HG03159 (cell line): ENCODE data around the gene CEMIP.
"Not testable (repeated sequence)": the region's sequence is repeated elsewhere in the genome, so short reads cannot be mapped to it uniquely, and the experiment has no call there.

Source experiments
- ATAC-seq: cut with Tn5 transposase; IDR thresholded peaks from one replicate; pipeline ENCODE4 v1.9.1; 2021; ENCODE audit warnings: mild to moderate bottlenecking, moderate library complexity; ENCODE audit not compliant: unreplicated experiment

The CEMIP gene

DNA sequence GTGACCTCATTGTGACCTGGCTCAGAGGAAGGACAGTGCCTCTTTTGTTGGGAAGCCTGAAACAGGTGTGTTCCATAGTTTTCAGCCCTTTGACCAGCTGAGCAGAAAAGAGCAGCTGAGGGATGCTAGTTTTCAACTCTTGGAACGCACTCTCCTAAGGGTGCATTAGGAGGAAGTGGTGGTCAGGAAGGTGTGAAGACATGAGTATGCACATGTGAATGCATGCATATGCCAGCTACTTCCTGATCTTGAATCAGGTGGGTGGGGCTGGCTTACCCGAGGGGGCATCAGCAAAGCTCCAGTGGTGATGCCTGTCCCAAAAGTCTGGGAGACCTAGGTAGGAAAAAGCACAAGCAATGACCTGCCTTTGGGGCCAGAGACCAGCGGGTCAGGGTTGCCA lies 23.3 kb upstream of the CEMIP start:
- ATAC-seq: no peak

DNA sequence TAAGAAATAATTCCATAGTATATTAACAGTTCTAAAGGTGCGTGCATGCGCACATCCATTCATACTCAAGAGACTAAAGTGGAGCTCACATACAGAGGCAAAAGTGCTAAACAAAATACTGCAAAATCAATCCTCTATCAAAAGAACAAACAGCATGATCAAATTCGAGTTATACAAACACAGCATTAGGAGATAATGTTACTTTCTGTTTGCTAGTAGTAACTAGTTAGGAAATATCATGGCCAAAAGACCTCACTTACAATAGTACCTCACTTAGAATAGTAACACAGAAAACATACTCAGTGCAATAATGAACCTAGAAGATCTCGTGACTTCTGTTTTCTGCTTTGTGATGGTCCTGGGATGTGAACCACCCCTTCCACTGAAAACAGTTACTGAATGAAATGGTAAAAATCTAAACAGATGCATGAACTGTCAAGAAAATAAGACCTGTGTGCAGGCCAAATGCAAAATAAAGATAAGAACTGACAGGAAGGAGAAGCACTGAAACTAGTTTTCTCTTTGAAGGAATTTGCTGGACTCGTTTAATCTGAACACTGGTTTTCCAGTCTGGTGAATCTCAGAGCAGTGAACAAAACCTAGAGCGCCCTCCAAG lies 20.9 kb upstream of the CEMIP start:
- no peak for ATAC-seq

DNA sequence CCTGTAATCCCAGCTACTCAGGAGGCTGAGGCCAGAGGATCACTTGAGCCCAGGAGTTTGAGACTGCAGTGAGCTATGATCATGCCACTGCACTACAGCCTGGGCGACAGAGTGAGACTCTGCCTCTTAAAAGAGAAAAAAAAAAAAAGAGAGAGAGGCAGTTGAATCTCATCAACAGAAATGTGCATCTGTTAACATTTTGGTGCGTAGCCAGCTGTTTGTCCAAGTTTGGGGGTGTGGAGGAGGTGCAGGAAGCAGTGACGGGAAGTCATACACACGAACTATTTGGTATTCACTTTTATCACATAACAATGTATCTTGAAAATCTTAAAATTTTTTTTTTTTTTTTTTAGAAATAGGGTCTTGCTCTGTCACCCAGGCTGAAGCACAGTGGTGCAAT lies 18.2 kb upstream of the CEMIP start:
- no peak for ATAC-seq

DNA sequence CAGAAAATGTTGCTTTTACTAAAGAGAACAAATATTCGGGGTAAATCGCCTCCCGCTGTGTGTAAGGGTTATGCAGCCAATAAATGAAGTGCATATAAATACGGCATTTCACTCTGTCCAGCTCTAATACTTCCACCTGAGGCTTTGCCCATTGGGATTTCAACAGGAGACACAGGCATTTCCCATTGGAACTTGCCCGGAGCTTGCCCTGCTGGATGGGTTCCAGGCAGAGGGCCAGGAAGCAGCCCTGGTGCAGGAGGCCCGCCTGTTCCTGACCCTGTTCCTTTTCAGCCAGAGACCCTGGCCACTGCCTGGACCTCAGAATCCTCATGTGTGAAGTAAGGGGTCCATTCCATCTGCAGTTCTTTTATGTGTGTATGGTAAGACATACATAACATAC lies 17.4 kb upstream of the CEMIP start:
- ATAC-seq: no peak

DNA sequence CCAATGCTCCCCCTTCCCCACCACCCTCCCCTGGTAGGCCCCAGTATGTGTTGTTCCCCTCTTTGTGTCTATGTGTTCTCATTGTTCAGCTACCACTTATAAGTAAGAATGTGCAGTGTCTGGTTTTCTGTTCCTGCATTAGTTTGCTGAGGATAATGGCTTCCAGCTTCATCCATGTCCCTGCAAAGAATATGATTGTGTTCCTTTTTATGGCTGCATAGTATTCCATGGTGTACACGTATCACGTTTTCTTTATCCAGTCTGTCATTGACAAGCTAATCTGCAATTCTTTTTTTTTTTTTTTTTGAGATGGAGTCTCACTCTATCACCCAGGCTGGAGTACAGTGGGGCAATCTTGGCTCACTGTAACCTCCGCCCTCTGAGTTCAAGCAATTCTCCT lies 15.9 kb upstream of the CEMIP start:
- ATAC-seq: not testable (repeated sequence)

DNA sequence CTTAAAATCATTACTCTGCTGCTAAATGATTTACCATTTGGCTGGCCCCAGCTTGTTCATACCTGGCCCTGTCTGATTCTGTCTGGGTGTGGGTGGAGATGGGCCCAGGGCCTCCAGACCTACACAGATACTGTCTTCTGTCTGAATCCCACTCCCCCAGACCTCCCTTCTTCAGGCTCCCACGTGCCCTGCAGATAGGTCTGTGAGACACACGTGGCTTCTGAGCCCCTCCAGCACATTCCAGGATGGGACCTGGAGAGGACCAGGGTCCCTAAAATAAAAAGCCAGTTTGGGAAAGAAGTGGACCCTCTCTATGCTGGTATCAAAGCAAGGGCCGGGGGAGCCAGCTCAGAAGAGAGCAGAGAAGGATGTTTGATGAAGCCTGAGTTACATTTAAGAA lies 14.6 kb upstream of the CEMIP start:
- ATAC-seq: no peak

DNA sequence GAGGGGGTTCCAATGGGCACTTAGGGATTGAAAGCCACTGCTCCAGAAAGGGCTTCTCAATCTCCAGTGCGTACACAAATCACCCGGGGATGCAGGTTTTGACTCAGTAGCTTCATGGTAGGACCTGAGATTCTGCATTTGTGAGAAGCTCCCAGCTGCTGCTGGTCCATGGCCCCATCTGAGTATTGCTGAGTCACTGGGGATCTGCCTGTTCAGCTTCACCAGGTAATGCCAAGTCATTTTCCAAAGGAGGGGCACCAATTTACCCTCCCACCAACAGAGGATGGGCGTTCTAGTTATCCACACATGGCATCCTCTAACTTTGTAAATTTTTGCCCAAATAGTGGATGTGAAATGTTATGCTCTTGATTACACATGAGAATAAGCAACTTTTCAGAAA lies 12.9 kb upstream of the CEMIP start:
- no peak for ATAC-seq

DNA sequence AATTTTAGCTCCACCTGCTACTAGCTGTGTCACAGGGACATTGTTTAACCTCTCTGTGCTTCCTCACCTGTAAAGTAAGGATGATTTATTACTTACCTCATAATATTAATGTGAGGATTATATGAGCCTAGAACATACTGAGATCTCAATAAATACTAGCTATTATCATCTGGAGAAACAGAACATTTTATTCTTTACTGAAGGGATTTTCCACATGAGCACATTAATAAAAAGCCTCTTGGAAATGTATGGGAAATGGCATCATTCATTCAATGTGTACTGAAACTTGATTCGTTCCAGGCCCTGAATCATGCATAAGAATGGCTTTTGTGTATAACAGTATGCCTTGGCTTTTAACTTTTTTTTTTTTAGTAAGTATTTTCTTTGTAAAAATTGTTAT lies 11.0 kb upstream of the CEMIP start:
- ATAC-seq: no peak

DNA sequence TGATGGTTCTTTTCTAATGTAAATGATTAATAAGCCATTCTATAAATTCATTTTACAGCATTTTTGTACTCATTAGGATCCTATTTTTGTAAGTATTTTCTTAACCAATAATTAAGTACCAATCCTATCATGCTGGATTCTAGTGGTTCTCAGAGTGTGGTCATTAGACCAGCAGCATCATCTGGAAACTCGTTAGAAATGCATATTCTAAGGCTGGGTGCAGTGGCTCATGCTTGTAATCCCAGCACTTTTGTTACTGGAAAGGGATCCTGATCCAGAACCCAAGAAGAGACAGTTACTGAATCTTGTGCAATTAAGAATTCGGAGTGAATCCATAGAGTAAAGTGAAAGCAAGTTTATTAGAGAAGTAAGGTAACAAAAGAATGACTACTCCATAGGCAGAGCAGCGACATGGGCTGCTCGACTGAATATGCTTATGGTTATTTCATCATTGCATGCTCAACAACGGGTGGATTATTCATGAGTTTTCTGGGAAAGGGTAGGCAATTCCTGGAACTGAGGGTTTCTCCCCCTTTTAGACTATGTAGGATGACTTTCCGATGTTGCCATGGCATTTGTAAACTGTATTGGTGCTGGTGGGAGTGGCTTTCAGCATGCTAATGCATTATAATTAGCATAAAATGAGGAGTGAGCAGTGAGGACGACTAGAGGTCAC lies 9.9 kb upstream of the CEMIP start:
- no peak for ATAC-seq

DNA sequence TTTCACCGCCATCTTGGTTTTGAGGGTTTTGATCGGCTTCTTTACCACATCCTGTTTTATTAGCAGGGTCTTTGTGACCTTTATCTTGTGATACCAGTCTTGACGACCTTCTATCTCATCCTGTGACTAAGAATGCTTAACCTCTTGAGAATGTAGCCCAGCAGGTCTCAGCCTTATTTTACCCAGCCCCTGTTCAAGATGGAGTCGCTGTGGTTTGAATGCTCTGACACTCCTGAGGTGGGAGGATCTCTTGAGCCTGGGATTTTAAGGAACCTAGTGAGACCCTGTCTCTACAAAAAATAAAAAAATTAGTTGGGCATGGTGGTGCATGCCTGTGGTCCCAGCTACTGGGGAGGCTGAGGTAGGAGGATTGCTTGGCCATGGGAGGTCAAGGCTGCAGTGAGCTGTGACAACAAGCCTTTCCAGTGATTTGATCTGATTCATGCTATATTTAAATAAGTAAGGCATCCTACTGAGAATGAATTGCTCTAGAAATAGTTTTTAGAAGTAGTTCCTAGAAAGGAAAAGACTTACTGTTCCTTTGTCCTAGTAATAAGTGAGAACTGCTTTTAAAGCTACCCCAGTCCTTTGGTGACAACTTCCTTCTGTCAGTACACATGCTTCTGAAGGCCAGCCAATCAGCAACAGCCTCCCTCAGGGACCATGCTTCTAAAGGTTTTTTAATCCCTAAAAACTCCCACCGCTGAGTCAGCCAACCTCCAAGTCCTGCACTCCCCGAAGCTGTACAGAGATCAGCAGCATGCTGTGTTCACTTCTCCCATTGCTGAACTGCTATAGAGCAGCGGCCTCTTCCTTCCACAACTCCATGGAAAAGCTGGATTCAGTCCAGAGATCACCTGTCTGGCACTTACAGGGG lies 9.1 kb upstream of the CEMIP start:
- ATAC-seq: no peak

DNA sequence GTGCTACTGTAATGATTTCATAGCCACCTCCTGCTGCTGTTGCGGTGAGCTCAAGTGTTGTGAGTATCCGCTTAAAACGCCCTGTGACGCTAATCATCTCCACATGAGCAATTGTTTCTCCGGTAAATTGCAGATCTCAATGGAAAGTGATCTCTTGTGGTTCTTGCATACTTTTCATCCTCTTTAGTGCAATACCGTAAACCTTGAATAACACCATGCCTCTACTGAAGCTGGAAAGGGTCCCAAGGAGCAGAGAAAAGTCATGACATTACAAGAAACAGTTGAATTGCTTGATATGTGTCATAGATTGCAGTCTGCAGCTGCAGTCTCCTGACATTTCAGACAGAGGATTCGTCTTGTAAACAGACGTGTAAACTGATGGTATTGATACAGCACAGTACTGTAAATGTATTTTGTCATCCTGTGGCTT lies 6.0 kb upstream of the CEMIP start:
- no peak for ATAC-seq

DNA sequence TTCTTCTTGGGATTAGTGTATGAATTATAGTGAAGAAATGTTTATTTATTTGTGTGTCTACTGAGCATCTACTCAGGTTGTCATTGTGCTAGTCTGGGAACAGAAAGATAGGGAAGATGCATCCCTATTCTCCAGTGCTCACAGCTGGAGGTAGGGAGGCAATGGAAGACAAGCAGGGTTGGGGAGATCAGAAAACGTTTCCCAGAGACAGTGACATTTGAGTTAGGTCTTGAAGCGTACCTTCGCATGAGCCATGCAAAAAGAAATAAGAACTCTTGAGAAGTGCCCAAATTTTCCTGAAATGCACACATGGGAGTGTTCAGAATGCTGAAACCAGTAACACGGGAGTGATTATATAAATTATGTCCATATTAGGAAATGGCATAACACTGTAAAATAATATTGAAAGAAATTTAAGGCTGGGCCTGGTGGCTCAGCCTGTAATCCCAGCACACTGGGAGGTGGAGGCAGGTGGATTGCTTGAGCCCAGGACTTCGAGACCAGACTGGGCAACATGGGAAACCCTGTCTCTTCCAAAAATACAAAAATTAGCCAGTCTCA lies 5.3 kb upstream of the CEMIP start:
- no peak for ATAC-seq

DNA sequence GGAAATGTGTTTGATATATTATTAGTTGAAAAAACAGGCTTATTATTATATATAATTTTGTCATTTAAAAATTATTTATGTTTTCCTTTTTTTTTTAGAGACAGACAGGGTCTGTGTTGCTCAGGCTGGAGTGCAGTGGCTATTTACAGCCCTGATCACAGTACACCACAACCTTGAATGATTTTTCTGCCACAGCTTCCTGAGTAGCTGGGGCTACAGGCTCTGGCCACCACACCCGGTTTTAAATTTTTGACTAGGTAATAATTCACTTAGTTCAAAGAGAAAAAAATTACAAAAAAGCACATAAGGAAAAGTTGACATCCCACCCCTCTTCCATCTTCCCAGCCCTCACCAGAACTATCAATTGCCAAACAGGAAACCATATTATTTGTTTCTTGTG lies 4.7 kb upstream of the CEMIP start:
- no peak for ATAC-seq

DNA sequence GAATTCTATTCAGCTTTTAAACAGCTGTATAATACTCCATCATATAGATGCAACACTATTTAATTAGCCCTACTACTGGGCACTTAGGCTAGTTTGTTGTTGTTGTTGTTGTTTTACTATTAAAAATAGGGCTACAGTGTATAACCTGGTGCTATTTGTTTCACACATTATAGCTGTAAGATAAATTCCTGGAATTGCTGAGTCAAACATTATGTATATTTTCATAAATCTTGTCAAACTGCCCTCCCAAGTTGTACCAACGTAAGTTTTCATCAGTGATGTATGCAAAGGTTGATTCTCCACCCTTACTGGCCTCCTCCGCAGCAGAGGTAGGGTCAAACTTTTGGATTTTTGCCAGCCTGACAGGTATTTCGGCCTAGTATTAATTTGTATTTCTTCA lies 3.8 kb upstream of the CEMIP start:
- no peak for ATAC-seq

DNA sequence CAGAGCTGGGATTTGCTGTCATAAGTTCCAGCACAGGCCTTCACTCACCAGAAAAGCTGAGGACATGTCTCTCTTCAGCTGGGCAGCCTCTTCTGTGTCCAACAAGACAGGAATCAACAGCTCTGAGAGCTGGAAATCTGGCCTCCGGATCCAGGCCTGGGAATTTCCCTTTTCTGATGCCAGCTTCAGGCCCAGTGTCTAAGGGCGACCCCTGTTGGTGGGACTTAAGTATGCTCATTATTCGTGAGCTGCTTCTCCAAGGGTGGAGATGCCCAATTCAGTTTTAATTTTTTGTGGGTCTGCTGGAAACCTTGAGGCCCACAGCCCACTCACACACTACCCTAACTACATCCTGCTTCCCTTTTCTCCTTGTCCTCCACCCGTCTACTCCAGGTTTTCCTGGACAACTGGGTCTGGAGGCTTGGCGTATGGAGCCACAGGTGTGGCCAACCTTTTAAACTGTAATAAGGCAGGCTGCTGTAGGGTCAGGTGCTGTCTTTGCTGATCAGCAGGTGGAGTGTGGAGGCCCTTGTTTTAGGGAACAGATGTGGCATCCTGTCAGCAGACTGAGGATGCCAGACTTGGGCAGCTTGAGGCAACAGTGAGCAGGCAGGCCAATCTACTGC lies 2.6 kb upstream of the CEMIP start:
- no peak for ATAC-seq

DNA sequence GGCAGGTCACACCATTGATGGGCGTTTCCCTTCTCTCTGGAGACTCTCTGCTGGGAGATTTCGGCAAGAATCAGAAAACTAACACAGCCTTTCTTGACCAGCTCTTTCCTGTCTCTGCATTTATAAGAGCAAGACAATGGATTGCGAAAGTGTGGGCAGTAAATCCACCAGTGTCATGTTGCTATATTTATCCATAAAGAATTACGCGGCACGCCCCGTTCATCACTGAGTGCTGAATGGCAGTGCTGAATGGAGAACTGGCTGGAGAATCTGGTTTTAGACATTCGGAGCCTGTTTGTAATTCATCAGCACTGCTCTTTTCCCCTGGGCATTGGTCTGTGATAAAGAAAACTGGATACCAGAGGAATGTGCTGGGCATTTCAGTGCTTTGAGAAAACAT lies 2.0 kb upstream of the CEMIP start:
- ATAC-seq: no peak

DNA sequence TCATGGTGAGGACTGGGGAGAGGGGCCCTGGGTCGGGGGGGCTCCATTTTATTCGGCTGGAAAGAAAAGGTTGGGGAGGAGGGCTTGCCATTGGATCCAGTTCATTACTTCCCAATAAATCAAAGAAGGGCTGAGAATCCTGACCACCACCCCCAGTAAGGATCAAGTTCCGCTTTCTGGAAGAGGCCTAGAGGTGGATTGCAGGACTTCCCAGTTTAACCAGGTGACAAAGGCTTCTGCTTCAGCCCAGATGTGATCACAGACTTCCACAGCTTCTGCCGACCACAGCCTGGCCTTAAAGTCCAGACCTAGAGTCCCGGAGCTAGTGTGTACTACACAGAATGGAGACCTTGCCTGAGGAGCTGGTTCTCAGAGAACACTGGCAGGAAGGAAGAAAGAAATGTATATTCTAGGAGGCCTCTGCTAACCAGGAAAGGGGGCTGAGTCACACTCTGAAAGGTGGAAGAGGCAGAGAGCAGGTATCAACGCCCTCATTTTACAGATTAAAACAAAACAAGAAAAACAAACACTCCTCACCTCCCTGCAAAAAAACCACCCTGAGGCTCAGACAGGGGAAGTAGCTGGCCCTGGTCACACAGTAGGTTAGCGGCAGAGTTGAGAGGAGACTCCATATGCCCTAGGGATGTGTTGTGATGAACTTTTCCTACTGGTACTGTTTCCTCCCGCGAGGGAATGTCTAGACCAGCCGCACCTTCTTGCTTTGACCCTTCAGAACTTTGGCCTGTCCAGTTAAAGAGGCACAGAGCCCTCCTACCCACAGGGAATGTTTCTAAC lies 1.1 kb upstream of the CEMIP start:
- no peak for ATAC-seq

DNA sequence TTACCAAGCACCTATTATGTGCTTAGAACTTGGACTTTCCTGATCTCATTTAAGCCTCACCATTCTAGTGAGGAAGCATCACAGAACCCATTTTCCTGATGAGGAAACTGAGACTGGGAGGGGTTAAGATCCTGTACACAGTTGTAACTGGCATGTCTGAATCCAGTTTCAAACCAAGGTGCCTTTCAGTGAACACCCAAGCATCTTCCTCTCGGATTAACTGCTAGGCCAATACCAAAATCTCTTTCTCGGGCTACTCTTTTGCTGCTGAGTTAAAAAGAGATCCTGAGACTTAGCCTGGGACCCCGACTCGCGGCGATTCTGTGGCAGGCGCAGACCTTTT lies 578 bp upstream of the CEMIP start:
- ATAC-seq: no peak

DNA sequence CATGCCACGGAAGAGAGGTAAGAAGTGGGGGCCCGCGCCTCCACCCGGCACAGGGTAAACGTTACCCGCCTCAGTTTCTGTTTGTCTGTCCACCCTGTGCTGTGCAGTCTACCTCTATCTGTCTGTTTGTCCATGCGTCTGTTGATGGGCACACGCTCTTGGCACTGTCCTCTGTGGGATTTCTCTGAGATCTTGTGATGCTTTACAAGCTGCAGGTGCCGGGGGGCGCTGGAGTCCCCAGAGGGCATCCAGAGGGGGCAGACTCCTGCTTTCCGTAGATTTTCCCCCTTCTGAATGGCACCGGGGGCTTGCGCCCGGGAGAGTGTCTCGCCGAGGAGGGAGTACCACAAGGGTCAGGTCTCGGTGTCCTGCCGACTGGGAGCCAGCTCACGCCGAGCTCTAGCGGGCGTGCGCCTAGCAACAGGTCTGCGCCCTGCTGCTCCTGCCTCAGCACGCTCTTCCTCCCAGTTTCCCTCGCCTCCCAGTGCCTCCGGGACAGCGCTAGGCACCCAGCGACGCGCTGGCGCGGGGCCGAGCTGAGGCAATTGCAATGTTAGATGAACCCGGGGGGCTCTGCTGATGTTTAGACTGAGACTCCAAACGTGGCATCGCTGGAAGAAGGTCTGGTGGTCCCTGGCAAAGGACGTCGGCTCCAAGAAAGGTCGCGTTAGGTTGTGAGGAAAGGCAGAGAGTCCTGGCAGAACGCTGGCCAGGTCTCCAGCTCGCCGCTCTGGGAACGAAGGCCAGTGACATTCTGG lies 667 bp downstream of the CEMIP start:
- ATAC-seq: no peak
